ENCODE results near the gene MAML1.

Gene MAML1

DNA sequence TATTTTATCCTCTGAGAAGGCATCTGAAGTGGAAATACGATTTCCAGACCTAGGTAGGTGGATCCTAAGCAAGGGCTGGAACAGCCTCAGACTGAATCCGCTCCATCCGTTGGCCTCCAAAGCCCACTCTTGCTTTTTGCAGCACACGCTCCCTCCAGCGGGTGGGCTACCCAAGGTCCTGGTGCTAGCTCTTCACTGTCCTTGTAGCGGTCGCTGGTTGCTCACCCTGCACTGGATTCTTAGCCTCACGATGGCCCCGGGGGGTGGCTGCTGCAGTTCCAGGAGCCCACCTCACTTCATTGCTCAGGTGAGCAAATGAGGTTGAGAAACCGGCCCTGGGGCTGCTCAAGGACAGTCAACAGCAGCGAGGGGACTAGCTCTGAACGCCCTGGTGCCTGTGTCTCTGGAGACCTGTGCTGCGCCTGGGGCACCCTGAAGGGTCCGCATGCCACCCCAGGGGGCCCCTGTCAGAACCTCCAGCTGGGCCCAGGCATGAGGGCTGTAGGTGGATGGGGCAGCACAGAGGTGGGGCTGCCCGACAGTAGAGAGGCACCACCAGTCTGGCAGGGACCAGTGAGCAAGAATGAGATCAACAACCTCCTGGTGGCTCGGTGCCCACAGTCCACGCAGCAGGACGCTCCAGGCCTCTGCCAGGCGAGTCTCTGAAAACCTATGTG, 69.7 kb downstream of the MAML1 start:
- DNase-seq (ENCODE audit: insufficient read length, low spot score) (no peak), FAIRE-seq (no peak)

DNA sequence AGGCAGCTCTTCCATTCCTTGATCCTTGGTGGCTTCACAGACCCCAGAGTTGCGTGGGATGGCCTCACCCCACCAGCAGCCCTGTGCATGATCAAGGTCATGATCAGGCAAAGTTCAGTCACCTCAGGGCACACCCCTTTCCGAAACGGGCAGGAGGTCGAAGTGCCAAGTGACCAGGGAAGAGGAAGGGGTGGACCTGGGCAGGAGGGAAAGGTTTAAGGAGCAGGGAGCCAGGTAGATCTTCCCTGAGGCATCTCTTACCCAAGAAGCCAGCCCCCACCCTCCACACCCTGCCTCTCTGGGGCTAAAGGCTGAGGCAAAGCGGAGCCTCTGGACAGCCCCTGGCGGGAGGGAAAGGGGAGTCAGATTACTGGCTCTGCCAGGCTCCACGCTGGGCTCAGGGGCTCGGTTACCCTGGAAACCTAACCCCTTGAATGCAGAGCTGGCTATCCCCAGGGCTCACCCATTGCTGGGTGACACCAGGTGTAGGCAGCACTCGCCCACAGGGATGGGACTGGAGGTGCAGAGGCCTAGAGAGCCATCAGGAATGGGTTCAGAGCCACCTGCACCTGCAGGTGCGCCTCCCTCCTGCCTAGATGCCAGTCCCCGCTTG, 70.4 kb downstream of the MAML1 start:
- no peak for DNase-seq (ENCODE audit: insufficient read length, low spot score)
- no peak for FAIRE-seq

DNA sequence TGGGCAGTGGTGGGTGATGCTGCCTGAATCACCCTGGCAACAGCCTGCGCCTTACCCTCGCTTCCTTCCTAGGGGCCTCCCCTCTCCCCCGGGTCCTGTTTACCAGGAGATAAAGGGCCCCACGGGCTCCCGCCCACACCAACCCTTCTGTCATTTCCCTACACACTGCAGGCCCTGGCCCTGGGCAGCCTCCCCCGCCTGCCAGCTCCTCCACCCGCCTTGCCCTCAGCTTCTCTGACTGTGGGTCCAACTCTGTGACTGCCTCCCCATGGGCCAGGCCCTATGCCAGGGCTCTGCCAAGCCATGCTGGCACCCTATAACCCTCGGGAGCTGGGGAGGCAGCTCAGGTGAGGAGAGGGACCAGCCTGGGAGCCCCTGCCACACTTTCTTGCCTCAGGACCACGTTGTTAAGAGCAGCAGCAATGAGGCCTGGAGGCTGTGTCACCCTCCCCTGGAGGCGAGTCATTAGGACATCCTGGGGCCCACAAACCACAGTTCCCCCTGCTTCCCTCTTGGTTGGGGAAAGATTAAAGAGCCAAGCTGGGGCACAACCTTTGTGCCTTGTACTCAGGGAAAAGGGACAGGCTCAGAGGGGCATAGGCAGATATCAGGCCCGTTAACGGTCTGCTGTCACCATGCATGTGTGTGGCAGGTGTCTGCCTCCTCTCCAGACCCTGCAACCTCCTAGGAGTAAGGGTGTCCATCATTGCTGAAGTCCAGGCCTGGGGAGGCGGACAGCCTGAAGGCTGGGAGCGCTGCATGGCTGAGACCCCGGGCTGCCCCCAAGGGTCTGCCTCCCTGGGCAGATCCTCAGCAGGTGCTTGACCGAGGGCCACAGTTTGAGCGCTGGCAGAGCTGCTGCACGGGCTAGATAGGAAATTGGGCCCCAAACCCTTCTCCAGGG, 71.3 kb downstream of the MAML1 start:
- DNase-seq (ENCODE audit: insufficient read length, low spot score): no peak
- FAIRE-seq: no peak

DNA sequence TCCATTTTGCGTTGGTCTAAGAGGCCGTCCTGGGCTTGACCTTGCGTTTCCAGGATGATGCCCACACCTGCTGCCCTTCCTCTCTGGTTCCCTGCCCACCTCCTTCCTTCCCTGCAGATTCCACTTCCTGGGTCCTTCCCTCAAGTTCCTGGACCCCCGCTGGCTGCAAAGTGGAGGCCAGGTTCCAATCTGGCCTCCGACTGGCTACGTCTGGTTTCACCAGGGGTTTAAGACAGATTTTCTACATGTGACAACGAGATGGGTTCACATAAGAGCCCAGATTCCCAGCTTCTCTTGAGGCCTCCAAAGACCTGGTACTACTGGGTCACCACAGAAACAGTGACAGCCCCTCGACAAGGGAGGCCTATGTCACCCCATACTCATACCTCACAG, 71.9 kb downstream of the MAML1 start:
- DNase-seq (ENCODE audit: insufficient read length, low spot score) (no peak), FAIRE-seq (no peak)

DNA sequence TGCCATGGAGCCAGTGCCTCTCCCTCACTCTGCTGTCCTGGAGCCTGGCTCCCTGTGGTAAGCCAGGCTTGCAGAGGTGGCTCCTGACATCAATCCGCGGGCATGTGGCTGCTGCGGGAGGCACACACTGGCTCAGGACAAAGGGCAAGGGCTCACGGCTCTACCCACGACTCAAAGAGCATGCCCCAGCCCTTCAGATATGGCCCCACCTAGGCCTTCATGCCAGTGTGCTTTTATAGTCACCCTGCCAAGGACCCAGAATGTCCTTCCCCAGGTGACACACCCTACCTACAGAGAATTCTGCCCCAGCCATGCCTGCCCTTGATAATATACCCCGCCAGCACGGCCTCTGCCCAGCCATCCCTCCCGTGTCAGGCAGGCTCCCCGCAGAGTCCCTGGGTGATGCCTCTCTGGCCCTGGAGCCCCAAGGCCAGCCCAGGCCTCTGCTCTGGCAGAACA, 72.5 kb downstream of the MAML1 start:
- no peak for DNase-seq (ENCODE audit: insufficient read length, low spot score)
- no peak for FAIRE-seq

DNA sequence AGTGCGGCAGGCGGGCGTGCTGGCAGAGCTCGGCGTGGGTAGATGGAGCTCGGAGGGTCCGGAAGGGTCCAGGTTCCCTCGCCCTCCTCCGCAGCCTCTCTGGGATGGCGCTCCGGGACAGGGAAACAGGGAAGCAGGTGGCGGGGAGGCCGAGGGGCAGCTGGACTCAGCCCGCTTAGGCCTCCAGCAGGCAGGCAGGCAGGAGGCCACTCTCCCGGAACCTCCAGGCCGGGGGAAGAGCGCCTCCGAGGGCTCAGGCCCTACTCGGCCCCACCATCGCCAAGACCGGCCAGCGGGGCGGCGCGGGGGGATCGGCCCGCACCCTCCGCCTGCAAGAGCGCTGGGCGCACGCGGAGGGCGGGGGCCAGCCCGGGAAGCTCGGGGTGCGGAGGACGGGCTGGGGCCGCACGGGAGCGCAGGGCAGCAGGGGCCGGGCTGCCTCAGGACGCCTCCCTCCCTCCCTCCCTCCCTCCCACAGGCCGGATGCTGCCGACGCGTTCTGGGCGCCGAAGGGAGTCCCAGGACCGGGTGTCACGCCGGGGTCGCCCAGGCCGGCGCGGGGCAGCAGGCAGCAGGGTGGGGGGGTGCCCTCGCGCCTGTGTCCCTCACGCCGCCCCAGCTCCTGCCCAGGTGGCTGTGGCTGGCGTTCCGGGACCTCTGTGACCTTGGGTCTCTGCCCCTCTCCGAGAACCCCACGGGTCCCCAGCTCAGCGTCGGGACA, 73.1 kb downstream of the MAML1 start:
- DNase-seq (ENCODE audit: insufficient read length, low spot score) (peak; percentile 83), FAIRE-seq (no peak)

DNA sequence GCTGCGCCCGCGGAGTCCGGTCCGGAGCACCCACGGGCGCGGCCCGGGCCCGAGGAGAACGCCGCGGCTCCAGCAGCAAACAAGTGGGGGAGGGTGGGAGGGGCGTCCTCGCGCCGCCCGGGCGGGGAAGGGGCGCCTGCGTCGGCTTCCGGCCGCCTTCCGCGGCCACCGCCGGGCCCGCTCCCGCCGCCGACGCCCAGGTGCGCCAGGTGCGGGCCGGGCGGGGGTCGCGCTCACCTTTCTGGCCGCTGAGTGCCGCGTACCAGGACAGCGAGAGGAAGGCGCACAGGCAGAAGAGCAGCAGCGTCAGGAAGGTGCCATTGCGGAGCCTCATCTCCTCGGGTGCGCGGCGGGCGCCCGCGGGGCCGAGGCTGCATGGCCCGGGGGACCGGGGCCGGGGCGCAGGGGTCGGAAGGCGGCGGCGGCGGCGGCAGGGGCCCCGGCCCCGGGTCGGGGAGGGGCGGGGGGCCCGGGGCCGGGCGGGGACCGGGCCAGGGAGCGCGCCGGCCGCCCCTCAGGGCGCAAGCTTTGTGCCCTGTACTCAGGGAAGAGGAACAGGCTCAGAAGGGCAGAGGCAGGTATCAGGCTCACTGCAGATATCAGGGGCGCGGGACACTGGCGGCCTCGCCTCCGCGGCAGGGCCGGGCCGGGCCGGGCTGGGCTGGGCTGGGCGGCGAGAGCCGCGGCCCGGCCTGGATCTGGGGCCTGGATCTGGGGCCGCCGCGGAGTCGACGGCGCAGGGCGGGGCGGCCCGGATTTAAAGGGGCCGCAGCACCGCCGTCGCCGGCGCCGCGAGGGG, 73.8 kb downstream of the MAML1 start, which contains the start of gene MGAT4B:
Gene MGAT4B, minus strand, starts transcription at position 617 of the 799 bp plus-strand sequence. Its CDS starts 283 bp downstream, at position 334.
- FAIRE-seq (peak; percentile 23), DNase-seq (ENCODE audit: insufficient read length, low spot score) (peak; percentile 97)

DNA sequence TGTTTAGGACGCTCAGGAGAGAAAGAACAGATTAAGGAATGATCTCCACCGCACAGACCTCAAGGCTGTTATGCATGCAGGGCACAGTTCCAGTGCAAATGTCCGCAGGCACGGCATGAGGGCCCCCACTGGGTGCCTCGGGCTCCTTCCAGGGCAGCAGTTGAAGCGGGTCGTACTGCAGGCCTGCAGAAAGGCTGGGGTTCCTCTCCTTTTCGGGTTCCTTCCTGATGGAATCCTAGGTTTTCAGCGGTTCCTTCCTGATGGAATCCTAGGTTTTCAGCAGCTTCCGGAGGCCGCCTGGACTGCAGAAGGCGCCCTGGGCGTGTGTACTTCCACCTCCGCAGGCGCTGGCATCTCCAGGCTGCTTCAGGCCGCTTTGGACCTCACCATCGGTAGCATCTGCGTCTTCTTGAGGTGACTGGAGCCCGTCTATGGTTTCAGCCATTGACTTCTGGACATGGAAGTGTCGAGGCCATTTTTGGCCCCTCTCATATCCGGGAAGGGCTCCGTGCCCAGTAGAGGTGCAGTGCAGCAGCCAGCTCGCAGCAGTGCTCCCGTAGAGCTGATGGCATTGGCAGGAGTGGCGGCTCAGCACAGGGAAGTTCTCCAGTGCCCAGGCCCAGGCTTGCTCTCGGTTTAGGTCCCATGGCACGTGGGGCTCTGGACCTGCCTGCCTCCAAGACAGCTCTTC, 79.7 kb downstream of the MAML1 start:
- DNase-seq (ENCODE audit: insufficient read length, low spot score) (no peak), FAIRE-seq (no peak)

DNA sequence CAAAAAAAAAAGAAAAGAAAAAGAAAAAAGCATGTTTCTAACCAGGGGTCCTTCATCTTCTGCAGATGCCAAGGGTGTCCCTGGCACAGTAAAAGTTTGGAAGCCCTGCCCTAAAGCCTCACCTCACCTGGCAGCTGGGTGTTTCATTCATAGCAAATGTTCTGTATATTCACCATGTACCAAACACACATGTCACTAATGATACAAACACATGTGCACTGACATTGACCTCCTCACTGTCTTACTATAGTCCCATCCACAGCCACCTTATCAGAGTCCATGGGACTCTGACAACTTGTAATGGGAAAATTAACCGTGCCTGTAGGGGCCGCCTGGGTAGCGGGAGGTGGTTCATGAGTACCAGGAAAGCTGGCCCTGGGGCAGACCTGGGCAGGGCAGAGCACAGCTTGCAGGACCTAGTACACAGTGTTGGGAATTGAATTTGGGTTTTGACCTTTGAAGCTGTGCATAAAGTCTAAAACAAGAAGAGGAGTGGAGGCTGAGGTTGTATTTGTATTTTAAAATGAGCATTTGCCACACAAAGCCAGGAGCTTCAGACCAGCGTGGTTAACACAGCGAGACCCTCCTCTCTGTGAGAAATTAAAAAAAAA, 80.5 kb downstream of the MAML1 start:
- DNase-seq (ENCODE audit: insufficient read length, low spot score) (no peak), FAIRE-seq (no peak)

DNA sequence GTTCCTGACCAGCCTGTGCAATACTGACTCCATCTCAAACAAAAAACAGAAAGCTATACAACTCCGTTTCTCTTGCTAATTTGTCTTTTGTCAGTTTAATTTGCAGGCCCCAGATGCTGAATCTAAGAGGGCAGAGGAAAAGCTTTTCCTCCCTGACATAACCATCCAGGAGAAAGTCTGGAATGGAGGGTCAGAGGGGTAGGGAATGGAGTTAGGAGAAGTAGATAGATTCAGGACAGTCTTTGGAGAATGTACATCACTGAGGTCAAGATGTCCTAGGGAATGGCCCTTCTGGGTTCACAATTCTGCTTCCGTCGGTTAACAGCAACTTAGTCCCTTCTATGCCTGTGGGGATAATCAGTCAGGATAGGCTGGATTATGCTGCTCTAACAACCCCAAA, 81.5 kb downstream of the MAML1 start:
- DNase-seq (ENCODE audit: insufficient read length, low spot score) (no peak), FAIRE-seq (no peak)

DNA sequence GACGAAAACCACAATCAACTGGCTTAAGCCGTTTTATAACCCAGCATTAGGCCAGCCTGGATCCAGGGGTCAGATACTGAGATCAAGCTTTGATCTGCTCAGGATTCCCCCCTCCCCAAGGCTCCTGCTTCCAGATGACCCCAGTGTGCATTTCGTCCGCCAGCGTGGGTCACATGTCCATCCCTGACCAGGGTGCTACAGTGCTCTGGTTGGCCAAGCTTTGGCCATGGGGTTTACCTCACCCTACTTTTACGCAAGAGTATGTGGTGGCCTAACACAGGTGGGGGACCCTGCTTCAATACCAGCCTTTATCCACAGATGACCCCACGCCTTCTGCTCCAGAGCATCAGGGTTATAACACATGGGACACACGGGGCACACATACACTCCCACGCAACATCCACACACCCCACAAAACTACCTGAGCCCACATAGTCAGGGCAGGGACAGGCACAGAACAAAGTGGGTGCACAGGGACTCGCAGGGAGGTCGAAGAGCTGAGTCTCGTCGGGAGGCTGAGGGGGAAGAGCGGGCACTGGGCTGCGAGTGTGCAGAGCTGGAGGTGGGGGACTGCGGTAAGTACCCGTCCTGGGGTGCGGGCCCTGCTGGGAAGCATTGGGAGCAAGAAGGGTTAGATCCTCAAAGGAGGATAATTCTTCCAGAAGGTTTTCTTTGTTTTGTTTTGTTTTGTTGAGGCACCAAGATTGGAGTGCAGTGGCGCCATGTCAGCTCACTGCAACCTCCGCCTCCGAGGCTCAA, 83.0 kb downstream of the MAML1 start:
- FAIRE-seq (no peak), DNase-seq (ENCODE audit: insufficient read length, low spot score) (no peak)

DNA sequence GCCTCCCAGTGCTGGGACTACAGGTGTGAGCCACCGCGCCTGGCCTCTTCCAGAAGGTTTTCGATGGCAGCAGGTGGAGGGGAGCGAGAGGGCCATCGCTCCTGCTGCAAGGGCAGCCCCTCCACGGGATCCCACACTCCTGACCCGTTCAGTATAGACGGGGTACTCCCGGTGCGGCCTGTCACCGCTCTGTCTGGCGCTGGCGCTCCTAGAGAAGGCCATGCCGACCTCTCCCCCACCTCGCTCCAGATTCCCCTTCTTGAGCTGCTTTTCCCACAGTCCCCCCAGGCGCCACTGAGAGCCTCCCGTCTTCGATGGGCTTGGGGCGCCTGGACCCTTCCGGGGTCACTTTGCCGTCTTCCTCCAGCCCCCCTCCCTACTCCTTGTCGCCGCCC, 83.8 kb downstream of the MAML1 start:
- DNase-seq (ENCODE audit: insufficient read length, low spot score): no peak
- no peak for FAIRE-seq

DNA sequence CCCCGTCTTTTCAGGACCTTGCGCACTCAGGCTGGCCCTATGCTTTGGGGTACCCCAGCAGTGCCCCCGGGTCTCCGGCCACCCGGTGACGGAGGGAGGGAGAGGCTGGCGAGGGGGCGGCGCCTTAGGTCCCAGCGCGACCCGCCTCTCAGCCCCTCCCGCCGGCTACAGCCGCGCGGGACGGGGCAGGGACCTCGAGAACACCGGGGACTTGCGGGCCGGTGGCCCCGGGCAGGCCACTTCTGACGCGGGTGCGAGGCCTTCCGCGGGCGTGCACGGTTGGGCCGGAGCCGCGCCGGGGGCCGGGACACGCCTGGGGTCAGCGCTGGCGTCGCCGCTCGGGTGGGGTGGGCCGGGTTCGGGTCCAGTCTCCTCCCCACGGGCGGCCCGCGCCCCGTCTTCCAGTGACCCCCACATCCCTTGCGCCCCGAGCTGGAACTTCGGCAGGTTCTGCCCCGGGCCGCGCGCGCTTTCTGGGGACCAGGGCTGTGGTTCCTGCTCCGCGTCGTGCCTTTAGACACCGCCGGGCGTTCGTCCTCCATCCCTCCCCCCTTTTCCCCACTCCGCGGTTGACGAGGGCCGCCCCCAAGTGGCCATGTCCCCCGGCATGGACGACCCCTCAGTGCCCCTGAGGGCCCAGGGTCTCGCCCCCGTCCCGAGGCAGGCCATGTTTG, 84.3 kb downstream of the MAML1 start:
- FAIRE-seq: no peak
- DNase-seq (ENCODE audit: insufficient read length, low spot score): no peak

DNA sequence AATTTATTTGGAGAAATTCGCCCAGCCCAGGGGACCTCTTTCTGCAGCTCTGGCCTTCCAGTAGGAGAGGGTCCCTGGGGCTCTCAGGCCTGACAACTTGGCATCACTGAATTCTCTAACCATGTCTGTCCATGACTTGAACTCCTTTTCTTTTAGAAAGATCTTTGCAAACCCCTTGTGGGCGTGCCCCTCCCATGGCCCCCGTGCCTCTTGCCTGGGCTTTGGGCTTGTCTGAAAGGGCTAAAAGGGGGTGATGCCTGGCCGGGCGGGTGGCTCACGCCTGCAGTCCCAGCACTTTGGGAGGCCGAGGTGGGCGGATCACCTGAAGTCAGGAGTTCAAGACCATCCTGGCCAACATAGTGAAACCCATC, 84.8 kb downstream of the MAML1 start:
- DNase-seq (ENCODE audit: insufficient read length, low spot score): no peak
- FAIRE-seq: no peak

DNA sequence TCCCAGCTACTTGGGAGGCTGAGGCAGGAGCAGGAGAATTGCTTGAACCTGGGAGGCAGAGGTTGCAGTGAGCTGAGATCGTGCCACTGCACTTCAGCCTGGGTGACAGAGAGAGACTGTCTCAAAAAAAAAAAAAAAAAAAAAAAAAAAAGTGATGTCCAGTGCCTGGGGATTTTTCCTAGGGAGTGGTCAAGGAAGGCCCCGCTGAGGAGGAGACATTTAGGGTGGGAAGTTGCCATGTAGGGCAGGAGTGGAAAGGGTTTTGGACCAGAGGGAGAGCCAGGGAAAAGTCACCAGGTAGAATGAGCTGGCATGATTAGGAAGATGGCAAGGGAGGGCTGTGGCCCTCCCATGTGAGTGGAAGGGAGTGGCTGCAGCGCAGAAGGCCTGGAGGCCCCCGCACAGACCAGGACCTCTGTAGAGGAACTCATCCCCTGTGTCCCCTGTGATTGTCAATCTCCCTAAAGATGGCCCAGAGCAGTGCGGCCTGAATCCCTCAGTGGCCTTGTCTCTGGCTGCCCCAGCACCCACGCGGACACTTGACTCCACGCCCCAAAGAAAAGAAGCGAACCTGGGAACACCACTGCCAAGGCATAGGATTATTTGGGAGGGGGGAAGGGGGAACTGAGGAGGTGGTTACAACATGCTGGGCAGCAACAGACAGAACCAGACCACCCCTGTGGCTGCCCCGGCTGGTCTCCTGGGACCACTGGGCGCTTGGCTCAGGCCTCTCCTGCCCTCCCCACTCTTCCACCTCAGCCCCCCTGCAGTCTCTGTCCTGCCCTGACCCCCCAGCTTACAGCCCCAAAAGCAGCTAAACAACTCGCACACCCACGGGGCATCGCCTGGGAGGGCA, 85.5 kb downstream of the MAML1 start:
- no peak for DNase-seq (ENCODE audit: insufficient read length, low spot score)
- FAIRE-seq: no peak

DNA sequence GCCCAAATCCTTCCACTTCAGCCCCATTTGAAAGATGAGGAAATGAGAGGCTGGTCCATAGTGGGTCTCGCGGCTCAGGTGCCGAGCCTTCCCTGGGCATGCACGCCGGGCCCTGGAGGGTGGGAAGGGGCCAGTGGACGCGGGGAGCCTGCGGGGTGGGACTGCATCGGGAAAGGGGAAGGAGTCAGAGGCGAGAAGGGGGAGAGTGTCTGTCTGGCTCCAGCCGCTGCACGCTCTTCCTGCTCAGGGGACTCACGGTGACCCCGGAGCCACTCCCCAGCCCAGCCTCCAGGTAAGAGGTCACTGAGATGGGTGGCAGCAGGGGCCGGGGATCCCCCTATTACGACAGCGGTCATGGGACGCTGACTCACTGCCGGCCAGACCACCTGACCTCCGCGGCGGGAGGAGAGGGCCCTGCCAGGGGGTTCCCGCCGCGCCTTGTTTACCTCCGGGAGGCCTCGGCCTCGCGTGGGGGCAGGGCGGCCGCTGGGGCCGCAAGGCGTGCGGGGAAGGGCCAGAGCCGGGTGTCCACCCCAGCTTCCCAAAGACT, 86.2 kb downstream of the MAML1 start:
- DNase-seq (ENCODE audit: insufficient read length, low spot score) (peak; percentile 92), FAIRE-seq (peak; percentile 92)

Data from GM19239 (cell line).